Right hindlimb (tissue), 1 donor: ENCODE measurements around the gene HSPG2.
"Not testable (repeated sequence)": the region's sequence is repeated elsewhere in the genome, so short reads cannot be mapped to it uniquely, and the experiment has no call there.

ENCODE experiments used
- DNase-seq: peaks from one replicate; pipeline ENCODE4 v3.0.0-alpha.2; 2018

HSPG2 gene

DNA sequence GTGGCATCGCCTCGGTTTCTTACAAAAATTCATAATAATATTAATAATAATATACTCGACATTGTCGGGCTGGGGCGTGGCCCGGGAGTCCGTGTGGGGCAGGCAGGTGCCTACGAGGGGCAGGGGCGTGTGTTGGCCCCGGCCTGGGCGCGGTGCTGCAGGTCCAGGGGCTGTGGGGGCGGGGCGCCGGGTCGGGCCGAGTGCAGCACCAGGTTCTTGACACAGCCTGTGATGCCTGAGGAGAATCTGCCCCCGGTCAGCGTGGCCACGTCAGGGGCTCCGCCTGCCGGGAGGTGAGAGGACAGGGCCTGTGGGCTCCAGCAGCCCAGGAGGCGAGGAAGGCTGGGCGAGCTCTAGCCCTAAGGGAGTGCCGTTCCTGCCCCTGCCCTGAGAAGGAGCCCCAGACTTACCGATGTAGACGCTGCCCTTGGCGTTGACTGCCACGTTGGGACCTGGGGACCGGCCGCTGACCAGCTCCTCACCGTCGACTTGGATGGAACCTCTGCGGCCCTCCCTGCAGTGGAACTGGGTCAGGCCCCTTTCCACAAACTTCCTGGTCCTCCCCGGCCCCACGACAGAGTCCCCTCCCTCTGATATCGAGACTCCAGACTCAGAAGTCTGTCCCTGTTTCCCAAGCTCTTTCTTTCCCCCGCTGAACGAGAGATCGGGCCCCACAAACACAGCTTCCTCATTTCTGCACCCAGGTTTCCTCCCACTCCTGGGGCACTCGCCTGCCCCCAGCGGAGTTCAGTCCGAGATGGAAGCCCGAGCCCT is 113.7 kb downstream of the HSPG2 start:
- no peak for DNase-seq

GRCh38 chr1:21822349-21822748 is 114.8 kb downstream of the HSPG2 start:
- no peak for DNase-seq

GRCh38 chr1:21821385-21822019 is 115.6 kb downstream of the HSPG2 start:
- DNase-seq: no peak

DNA sequence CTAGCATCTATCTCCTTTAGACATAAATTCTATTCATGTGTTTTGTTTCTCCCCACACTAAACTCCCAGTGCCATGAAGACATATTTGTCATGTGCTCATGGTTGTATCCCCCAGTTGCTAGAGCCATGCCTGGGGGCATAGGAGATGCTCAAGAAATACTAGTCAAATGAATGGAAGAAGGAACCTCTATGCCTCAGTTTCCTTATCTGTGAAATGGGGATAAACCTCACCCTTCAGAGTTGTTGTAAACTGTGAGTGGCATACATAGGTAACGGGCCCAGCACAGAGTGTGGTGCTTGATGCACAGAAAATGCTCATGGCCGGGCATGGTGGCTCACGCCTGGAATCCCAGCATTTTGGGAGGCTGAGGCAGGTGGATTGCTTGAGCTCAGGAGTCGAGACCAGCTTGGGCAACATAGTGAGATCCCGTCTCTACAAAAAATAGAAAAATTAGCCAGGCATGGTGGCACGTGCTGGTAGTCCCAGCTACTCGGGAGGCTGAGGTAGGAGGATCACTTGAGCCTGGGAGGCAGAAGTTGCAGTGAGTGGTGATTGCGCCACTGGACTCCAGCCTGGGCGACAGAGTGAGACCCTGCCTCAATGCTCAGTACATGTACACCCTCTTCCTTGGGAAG is 116.4 kb downstream of the HSPG2 start:
- no peak for DNase-seq

DNA sequence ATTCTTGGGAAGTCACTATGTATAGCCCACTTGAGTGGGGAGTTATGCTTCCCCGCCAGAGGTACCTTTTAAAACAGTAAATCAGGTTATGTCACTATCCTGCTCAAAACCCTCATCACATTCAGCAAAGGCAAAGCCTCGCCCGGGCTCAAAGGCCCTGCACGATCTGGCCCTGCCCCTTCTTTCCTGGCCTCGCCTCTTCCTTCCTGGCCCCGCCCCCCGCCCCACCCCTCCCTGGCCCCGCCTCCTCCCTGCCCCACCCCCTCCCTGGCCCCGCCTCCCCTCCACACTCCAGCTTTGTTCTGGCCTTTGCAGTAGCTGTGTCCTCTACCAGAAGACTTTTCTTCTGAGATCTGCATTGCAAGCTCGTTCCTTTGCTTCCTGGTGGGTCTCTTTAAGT is 118.5 kb downstream of the HSPG2 start:
- no peak for DNase-seq

GRCh38 chr1:21816602-21817302 is 120.4 kb downstream of the HSPG2 start:
- DNase-seq: no peak

DNA sequence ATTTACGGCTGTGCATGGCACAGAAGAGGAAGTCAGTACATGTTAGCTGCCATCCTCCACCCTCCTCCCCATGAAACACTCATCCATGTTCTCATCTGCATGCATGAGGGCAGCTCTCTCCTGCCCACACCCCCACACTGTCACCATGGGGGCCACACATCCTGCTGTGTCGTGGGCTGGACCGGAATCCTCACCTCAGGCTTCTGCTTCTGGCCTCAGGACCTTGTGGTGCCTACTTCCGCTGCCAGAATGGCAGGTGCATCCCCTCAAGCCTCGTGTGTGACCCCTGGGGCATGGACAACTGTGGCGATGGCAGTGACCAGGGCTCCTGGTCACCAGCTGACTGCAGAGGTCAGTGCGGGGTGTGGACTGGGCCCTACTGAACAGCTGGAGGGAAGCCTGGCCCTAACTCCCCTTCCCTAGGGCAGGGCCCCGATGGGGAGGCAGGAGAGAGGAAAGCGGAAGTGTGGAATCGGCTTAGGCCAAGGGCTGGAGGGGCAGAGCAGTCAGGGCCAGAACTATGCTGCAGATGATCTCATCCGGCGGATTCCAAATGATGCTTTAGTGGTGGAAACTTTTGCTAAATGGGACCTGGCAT is 121.3 kb downstream of the HSPG2 start:
- peak; percentile 63 for DNase-seq

DNA sequence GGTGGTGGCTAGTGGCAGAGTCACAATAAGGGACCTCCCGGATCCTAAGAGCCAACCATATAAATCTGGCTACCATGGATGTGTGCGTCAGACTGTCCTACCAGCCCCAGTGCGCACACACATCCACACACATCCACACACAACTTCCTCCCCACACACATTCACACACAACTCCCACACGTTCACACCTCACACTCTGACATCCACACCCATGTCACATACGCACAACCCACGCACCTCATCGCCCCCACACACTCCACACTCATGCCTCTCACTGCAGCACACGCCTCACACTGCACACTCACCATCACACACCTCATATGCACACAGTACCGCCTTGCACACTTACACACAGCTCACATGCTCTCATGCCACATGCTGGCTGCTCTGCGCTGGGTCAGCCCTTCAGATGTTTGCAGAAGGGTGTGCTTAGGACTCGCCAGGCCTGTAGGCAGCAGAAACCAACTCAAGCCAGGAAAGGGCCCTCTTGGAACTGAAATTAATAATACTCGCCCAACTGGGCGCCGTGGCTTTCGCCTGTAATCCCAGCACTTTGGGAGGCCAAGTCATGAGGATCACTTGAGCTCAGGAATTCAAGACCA is 122.0 kb downstream of the HSPG2 start:
- no peak for DNase-seq

DNA sequence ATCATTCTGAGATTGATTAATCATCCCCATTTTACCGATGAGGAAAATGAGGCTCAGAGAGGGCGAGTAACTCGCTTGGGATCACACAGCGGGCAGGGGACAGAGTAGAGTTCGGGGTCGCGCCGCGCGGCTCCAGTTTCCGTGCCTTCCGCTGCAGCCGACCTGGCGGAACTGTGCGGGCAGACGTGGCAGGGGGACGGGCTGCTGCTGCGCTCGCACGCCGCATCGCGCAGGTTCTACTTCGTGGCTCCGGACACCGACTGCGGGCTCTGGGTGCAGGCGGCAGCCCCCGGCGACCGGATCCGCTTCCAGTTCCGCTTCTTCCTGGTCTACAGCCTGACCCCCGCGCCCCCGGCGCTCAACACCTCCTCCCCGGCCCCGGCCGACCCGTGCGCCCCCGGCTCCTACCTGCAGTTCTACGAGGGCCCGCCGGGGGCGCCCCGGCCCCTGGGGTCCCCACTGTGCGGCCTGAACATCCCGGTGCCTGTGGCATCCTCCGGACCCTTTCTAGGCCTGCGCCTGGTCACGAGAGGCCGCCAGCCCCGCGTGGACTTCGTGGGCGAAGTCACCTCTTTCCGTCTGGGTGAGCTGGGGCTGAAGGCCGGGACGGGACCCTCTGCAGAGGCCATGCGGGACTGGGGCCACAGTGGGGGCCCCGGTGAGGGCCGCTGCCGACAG is 122.7 kb downstream of the HSPG2 start:
- DNase-seq: no peak

GRCh38 chr1:21813542-21813941 is 123.6 kb downstream of the HSPG2 start:
- DNase-seq: no peak

DNA sequence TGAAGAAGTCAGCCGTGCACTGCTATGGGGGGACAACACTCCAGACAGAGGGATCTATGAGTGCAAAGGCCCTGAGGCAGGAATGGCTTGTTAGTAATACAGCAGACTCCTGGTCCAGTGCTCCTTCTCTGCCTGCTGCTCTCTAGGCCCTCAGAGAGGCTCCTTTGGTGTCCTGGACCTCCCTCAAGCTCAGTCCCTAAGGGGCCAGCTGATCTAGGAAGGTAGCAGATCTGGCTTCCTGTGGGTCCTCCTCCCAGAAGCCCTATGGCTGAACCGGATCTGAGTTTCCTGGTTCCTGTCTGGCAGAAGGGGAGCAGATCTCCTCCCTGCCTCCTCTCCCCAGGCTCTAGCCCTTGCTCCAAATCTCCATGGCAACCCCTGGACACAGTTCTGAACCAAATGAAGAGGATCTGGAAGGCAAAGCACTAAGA is 125.2 kb downstream of the HSPG2 start, which contains the start of gene LDLRAD2:
LDLRAD2 (plus strand) TSS at position 391 of the 431 bp plus-strand sequence. CDS start 187 bp downstream, outside the sequence.
- no peak for DNase-seq

DNA sequence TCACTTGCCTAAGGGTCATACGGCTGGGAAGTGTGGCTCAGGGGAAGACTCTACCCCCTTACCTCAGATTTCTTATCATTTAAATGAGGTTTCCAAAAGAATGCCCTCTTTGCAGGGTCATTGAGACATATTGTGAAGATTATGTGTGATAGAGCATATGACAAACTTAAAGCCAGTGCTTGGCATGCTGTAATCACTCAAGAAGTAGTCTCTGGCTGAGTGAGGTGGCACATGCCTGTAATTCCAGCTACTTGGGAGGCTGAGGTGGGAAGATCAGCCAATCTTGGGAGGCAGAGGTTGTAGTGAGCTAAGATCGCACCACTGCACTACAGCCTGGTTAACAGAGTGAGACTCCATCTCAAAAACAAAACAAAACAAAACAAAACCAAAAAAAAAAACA is 132.6 kb downstream of the HSPG2 start:
- DNase-seq: no peak

GRCh38 chr1:21801100-21801499 is 136.0 kb downstream of the HSPG2 start:
- no peak for DNase-seq

DNA sequence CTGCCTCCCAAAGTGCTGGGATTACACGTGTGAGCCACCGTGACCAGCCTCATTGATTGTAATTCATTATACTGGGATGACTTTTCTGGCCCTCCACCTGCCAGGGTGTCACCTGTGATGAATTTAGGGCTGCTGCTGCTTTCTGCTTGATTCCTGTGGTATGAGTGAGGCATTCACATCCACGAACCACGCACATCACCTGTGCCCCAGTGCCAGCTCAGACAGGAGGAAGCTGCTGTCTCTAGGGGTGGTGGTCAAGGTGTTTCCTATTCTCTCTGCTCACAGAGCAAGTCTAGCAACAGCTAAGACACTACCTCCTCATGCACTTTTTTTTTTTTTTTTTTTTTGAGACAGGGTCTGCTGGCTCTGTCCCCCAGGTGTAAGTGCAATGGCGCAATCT is 137.4 kb downstream of the HSPG2 start:
- no peak for DNase-seq

- no peak for DNase-seq
These were observed 142.0 kb downstream of the HSPG2 start for GRCh38 chr1:21795075-21795474.

DNA sequence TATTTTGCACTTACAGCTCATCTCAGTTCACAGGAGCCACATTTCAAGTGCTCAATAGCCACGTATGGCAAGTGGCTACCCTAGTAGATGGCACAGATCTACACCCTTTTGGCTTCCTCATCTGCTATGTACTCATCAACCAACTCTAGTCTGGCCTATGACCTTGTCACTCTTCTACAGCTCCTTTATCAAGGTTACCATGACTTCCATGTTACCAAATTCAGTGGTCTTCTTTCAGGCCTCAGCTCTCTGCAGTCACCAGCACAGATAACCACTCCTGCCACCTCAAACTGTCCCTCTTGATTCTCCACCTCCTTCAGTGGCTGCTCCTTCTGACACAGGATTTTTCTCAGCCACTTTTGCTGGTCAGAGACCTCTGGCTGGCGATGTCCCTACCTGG is 142.5 kb downstream of the HSPG2 start:
- DNase-seq: no peak

- DNase-seq: no peak
These were observed 144.0 kb downstream of the HSPG2 start for GRCh38 chr1:21793104-21793503.

- DNase-seq: no peak
These were observed 150.5 kb downstream of the HSPG2 start for GRCh38 chr1:21786640-21787039.

GRCh38 chr1:21785764-21786163 is 151.3 kb downstream of the HSPG2 start:
- not testable (repeated sequence) for DNase-seq

- DNase-seq: peak; percentile 98
These were observed 153.2 kb downstream of the HSPG2 start for GRCh38 chr1:21783679-21784603.
